Measurements from ENCODE around the gene RALGAPB.
"Not testable (repeated sequence)": the region's sequence is repeated elsewhere in the genome, so short reads cannot be mapped to it uniquely, and the experiment has no call there.

Gene RALGAPB

DNA sequence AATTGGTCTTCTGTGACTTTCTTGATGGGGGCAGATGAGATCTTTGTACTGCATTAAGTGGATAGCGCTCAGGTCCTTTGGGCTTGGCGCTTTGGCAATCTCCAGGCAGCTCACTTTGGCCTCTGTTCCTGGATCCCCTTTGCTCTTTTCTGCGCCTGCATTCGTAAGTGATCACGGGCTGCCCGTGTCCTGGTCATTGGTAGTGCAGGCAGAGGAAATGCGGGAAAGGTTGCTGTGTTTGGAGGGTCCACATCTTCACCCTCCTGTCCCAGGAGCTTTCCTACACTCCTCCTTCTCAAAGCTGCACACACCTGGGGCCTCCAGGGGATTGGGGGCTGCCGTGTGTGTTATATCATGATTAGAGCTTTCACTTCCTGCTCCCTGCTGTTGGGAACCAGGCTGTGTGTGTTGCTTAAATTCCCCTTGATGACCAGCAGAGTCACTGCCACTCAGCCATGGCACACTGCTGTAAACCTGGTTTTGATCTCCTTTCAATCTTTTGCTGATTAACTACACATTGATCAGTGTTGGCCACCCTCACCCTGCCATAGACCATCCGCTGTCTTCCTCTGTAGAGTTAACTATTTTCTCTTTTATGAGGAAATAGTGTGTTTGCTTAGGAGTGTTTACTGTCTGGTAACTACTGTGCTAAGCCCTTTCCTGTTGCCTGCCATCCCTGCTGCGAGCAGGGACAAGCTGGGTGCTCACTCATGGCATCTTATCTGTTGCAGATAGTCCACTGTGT is 24.5 kb upstream of the RALGAPB start:
- no peak for DNase-seq

DNA sequence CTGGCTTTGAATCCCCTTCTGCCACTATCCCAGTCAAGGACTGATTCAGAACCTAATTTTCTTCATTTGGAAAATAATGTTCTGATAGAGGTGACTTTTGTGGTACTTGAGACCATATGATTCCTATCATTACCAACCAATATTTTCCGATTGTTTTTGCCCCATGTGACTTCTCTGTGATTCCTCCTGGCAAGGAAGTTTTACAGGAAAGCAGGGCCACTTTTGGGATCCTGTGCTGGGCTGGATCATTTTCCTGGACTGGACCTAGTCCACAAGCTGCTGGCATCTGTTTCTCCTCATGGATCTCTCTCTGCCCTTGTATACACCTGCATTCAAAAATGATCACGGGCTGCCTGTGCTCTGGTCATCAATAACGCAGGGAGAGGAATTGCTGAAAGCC is 23.6 kb upstream of the RALGAPB start:
- no peak for DNase-seq

DNA sequence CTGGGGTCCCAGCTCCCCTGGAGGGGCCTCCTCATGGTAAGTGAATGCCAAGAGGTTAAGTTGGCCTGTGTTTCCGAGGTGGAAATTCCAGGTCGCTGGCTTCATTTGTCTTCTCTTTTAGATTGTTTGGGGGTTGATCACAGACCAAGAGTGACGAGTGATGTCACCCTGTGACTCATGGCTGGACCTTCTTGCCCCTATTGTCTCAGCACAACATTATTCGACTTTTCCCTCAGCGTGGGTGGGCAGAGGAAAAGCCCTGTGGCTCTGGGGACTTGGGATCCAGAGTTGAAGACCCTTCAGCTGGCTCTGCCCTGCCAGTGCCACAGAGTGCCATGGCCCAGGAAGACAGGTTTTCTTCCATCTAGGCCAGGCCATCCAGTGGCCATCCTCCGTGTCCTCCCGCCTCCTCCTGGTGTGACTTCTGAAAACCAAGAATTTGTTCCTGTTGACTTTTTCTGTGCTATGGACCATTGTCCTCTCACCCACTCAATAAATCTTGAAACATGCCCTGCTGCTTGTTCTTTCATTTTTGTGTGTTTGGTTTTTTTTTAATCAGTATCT is 22.1 kb upstream of the RALGAPB start:
- no peak for DNase-seq

DNA sequence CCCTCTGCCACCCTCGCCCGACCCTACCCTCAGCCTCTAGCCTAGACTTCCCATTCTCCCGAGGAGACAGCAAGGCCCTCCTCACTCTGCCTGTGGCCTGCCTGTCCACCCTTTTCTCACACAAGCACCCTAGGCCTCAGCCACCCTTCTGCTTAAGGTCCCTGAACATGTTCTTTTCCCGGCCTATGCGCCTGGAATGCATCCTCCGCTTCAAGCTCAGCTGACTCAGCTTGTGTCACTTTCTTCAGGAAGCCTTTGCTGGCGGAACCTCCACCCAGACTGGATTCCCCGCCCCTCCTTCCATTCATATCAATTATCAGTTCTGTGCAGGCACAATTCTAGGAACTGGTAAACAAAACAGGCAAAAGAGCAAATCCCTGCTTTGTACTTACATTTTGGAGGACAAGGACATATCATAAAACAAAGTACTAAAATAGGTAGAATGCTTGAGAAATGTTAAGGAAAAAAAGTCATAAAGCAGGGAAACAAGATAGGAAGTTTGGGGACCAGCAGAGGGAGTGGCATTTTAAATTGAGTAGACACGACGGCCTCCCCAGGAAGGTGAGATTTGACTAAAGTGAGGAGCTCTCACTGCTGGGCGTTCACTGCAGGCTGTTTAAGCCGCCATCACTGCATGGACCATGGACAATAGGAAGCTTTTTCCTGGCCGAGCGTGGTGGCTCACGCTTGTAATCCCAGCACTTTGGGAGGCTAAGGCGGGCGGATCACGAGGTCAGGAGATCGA is 19.6 kb upstream of the RALGAPB start:
- no peak for DNase-seq

DNA sequence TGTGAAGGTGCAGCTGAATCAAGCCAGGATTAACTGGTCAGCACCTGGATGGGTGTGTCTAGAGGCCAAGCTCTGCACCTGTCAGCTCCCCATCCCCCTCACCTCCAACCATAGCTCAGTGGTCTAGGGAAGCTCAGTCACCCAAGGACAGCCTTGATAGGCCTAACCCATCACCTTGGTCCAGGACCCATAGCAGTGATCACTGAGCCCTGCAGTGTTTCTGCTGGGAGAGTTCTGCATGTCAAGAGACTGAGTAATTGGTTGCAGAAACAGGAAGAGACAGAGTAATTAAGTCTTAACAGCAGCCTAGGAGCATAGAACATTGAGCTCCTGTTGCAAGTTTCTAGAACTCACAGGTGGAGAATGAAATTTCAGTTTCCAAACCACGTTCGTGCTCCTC is 18.7 kb upstream of the RALGAPB start:
- DNase-seq, result no peak

DNA sequence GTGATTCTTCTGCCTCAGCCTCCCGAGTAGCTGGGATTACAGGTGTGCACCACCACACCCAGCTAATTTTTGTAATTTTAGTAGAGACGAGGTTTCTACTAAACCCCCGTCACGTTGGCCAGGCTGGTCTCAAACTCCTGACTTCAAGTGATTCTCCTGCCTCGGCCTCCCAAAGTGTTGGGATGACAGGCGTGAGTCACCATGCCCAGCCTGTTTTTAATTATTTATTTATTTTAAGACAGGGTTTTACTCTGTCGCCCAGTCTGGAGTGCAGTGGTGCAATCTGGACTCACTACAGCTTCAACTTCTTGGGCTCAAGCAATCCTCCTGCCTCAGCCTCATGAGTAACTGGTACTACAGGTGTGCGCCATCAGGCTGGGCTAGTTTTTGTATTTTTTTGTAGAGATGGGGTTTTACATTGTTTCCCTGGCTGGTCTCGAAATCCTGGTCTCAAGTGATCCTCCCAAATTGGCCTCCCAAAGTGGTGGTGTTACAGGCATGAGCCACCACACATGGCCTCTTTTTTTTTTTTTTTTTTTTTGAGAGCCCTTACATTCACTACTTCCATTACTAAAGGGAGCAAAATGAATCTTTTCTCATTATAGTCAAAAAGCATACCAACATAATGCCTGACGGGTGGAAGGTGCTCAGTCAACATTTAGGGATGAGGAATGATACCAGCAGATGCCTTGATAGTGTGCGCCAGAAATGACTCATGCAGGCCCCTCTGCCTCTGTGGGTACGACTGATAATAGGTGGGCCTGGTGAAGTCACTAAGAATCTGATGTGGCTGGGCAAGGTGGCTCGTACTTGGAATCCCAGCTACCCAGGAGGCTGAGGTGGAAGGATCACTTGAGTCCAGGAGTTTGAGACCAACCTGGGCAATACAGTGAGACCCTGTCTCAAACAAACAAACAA is 17.8 kb upstream of the RALGAPB start:
- DNase-seq, result no peak

DNA sequence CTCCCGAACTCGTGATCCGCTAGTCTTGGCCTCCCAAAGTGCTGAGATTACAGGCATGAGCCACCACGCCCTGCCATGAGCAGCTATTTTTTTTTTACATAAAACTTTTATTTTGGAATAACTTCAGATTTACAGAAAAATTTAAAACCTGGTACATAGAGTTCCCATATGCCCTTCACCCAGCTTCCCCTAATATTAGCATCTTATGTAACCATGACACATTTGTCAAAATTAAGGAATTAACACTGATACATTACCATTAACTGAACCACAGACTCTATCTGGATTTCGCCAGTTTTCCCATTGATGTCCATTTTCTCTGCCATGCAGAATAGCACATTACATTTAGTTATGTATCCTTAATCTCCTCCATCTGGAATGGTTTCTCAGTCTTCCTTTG is 14.3 kb upstream of the RALGAPB start:
- DNase-seq, result no peak

DNA sequence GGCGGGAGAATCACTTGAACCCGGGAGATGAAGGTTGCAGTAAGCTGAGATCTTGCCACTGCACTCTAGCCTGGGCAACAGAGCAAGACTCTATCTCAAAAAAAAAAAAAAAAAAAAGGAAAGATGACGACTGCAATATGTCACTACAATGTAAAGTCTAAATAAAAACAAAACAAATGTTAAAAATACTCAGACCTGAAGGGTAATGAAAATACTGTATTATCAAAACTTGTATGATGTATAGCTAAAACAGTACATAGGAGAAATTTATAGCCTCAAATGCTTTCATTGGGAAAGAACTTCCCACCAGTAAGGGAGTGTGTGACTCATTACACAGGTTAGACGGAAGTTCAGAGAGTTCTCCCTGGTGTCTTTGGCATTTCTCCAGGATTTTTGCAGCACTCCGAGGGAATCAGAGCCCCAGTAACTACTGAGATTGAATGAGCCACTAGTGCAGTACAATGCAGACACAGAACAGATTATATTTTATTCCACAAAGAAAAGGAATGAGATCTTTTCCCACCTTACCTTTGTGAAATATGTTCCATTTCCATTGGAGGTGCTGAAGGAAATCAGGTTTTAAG is 12.5 kb upstream of the RALGAPB start:
- DNase-seq, result no peak

DNA sequence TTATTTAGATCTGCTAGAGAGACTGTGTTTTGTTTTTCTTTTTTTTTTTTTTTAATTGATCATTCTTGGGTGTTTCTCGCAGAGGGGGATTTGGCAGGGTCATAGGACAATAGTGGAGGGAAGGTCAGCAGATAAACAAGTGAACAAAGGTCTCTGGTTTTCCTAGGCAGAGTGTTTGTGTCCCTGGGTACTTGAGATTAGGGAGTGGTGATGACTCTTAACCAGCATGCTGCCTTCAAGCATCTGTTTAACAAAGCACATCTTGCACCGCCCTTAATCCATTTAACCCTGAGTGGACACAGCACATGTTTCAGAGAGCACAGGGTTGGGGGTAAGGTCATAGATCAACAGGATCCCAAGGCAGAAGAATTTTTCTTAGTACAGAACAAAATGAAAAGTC is 12.0 kb upstream of the RALGAPB start:
- DNase-seq, result not testable (repeated sequence)

DNA sequence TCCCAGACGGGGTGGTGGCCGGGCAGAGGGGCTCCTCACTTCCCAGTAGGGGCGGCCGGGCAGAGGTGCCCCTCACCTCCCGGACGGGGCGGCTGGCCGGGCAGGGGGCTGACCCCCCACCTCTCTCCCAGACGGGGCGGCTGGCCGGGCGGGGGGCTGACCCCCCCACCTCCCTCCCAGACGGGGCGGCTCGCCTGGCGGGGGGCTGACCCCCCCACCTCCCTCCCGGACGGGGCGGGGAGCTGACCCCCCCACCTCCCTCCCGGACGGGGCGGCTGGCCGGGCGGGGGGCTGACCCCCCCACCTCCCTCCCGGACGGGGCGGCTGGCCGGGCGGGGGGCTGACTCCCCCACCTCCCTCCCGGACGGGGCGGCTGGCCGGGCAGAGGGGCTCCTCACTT is 11.5 kb upstream of the RALGAPB start:
- DNase-seq, result not testable (repeated sequence)

DNA sequence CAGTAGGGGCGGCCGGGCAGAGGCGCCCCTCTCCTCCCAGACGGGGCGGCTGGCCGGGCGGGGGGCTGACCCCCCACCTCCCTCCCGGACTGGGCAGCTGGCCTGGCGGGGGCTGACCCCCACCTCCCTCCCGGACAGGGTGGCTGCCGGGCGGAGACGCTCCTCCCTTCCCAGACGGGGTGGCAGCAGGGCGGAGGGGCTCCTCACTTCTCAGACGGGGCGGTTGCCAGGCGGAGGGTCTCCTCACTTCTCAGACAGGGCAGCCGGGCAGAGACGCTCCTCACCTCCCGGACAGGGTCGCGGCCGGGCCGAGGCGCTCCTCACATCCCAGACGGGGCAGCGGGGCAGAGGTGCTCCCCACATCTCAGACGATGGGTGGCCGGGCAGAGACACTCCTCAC is 11.1 kb upstream of the RALGAPB start:
- not testable (repeated sequence) for DNase-seq

DNA sequence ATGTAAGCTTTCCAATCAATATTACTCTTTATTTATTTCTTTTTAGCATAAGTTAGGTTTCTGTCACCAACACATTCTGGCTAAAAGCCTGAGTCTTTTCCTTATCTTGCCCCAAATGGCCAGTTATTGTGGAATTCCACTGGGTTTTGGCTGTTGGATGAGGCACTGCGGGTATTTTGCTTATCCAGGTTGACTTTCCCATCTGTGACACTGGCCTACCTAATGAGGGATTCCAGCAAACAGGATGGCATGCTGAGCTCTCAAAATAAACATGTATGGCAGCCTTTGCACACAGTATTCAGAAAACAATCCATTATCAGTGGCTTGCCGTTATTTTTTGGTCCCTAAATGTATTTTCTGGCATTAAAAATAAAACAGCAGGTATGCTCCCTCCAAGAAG is 6.5 kb upstream of the RALGAPB start:
- DNase-seq, result no peak

DNA sequence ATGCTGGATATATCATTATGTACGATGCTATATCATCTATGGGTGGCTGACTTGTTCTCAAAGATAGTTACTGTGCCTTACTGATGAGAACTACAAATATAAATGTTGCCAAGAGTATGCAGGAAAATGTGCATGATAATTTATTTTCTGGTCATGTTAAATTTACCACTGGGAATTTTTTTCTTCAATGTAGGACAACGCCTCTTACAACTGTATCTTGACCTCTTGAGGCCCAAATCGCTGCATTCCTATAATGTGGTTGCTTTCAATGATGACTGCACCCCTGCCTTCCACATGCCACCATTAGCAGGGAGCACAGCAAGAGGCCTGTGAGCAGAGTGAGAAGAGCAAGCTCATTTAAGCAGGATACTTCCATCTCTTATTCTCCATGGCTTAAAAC is 5.7 kb upstream of the RALGAPB start:
- DNase-seq, result no peak

DNA sequence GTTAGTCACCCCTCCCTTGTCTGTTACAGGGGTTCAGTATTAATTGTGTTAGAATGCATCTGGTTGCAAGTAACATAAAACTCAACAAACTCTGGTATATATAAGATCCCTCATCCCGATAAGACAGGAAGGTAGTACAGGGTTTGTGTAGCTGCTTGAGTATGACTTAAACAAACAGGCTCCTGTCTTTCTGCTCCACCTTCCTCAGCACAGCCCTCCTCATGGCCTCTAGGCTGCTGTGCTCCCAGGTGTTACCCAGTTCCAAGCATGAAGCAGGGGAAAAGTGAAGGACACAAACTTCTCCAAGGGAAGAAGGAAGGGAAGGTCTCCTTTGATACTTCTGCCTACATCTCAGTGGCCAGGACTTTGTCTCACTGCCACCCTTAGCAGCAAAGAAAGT is 1.4 kb upstream of the RALGAPB start:
- DNase-seq, result no peak

DNA sequence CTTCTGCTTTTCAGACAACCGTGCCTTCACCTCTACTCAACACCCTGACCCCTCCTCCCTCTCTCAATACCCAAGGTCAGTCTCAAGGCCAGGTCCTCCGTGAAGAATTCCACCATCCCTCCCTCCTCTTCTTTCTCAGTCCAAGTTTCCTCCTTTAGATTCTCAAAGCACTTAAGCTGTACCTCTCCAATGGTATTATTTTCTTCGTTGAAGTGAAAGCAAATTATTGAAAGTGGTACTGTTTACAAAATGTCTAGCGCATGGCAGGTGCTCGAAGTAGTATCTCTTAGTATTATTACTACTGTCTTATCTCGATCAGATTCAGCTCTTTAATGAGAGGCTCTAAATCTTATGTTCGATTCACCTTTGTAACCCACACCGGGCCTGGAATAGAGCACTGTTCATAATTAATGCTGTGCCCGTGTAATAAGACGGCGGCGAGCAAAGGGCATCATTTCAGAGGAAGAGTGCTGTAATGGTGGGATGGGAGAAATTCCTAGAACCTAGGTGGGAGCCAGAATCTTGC is 593 bp upstream of the RALGAPB start:
- DNase-seq, result no peak

DNA sequence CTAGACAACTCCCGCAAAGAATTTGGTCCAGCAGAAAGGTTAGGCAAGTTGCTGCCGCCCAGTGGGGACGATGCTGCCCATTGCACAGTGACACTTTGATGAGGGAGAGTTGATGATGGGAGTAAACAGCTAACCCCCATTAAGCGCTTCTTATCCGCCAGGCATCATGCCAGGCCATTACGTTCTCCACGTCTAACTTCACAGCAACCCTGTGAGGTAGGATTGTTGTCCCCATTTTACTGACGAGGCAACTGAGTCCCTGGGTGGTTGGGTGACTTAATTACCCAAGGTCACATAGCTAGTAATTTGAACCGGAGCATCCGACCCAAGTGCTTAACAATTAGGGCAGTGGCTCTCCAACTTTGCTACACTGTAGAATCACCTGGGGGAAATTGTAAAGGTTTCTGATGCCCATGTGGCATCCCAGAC is 738 bp downstream of the RALGAPB start:
- no peak for DNase-seq

DNA sequence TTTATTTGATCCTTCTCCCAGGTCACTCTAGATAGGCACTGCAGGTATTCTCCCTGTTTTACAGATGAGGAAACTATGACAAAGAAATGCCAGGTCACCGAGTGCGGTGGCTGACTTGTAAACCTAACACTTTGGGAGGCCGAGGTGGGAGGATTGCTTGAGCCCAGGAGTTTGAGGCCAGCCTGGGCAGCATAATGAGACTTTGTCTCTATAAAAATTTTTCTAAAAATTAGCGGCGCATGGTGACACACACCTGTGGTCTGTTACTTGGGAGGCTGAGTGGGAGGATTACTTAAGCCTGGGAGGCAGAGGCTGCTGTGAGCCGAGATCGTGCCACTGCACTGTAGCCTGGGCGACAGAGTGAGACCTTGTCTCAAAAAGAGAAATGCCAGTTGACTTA is 5.1 kb downstream of the RALGAPB start:
- DNase-seq, result no peak

DNA sequence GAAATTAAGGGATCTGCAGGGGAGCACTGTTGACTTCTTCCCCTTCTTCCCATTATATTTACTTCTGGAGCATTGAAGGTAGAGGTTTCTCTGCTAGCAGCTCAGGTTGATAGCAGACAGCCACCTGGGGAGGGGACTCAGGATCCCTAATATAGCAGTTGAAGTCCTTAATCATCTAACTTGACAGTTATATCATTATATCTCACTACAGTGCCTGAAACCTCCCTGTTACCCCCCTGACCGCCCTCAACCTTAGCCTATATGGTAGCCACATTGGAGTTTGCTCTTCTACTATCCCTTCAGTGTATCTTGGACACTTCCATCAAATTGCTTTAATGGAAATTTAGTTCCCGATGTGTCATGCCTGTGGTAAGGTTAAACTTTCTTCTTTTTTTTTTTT is 7.0 kb downstream of the RALGAPB start:
- DNase-seq, result no peak

DNA sequence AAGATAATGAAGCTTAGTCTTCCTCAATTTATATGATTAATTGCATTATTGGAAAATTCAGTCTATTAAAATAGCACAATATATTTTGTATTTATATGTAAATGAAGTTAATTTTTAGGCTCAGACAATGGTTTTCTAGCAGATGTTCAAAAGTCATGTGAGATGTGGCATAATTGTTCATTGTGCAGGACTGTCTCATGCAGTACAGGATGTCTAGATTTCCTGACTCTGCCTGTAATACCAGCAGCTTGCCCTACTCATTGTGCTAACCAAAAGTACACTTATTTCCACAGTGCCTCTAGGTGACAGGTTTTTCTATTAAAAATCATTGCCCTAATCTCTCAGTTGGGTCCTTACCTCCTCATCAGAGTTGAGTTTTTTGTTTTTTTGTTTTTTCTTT is 12.4 kb downstream of the RALGAPB start:
- no peak for DNase-seq

DNA sequence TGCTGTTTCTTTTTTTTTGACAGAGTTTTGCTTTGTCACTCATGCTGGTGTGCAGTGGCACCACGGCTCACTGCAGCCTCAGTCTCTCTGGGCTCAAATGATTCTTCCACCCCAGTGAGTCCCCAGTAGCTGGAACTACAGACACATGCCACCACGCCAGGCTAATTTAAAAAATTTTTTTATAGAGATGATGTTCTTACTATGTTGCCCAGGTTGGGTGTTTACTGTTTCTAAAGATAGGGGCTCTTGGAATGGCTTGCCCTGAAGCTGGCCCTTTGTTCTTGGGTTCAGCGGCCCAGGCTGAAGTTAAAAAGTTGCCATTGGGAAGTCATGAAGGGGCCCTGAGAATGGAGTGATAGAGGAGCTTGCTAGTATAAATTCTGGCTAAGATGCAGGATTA is 16.5 kb downstream of the RALGAPB start:
- DNase-seq, result no peak

DNA sequence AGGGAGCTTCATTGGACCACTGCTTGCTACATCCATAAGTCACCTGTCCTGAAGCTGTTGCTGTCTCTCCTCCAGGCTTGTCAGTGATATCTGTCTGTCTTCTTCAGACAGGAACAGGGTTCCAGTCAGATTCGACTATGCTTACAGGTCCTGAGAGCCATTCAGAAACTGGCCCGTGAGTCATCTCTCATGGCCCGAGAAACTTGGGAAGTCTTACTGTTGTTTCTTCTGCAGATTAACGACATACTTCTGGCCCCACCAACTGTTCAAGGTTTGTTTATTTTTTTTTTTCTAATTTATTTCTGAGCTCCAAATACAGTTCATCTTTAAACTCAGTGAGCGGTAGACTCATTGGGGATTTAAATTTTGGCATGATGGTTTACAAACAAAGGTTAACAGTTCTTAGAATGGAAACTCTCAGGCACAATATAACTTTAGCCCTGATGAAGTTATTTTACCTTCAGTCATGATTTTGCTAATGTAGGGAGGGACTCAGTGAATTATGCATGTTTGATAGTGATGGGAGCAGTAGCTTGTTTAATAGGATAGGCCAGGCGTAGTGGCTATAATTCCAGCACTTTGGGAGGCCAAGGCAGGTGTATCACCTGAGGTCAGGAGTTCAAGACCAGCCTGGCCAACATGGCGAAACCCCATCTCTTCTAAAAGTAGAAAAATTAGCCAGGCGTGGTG is 24.7 kb downstream of the RALGAPB start:
- DNase-seq, result no peak

DNA sequence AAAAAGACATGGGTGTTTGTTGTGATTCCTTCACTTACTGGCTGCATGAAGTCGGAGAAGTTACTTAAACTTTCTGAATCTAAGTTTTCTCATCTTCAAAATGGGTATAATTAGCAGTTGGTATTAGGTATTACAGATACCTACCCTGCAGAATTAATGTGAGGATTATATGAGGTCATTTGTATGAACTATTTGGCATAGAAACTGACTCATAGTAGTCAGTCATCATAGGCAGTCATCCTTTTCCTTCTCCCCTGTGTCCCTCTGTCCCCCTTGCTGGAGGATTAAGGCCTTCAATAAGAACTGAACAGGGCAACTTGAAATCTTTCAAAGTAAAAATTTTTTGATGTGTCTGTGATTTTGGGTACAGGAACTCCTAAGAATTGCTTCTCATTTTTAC is 26.3 kb downstream of the RALGAPB start:
- no peak for DNase-seq

All from activated CD4-positive, alpha-beta T cell treated with anti-CD3 and anti-CD28 coated beads, Interleukin-2, amount 50 U/mL, for 16 hours (primary cell).